Stimulated activated CD4-positive, alpha-beta T cell treated with anti-CD3 and anti-CD28 coated beads, Interleukin-15, amount 100 ng/mL, for 1 hour (primary cell): ENCODE data around the gene EXOC3L2.
"Not testable (repeated sequence)": the region's sequence is repeated elsewhere in the genome, so short reads cannot be mapped to it uniquely, and the experiment has no call there.

Experiments used
- DNase-seq, 2 donors: peaks; one replicate each; pipeline ENCODE4 v3.0.0-alpha.2; 2020; ENCODE audit warnings: low read depth in 1 of 2, low spot score in 1 of 2

The EXOC3L2 gene

DNA sequence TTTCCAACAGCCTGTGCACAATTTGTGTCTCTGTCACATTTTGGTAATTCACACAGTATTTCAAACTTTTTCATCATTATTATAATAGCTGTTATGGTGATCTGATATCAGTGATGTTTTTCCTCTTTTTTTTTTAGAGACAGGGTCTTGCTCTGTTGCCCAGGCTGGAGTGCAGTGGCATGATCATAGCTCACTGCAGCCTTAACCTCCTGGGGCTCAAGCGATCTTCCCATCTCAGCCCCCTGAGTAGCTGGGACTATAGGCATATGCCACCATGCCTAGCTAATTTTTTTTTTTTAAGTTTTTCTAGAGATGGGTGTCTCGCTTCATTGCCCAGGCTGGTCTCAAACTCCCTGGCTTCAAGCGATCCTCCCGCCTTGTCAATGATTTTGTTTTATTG lies 11.6 kb upstream of the EXOC3L2 start:
- no peak for DNase-seq

DNA sequence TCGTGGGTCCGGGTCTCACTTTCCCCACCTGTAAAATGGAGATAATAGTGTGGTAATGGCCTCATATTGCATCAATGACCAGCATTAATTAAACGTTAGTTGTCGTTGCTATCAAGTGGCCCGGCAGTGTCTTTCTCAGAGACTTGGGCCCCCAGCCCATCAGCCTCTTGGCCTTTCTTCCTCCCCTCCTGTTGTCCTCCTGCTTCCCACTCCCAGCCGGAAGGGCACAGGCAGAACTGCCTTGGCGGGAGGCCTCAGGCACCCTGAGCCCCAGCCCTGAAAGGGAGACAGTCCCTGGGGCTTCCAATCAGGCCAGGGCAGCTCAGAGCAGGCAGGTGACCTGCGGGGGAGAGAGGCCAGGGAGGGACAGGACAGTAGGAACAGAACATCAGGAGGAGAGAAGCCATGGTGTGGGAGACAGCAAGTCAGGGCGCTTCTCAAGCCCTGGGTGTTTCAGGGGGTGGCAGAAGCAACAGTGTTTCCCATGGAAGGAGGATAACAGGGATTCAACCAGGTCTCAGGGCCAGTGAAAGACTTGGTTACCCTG lies 10.5 kb upstream of the EXOC3L2 start:
- DNase-seq: no peak

DNA sequence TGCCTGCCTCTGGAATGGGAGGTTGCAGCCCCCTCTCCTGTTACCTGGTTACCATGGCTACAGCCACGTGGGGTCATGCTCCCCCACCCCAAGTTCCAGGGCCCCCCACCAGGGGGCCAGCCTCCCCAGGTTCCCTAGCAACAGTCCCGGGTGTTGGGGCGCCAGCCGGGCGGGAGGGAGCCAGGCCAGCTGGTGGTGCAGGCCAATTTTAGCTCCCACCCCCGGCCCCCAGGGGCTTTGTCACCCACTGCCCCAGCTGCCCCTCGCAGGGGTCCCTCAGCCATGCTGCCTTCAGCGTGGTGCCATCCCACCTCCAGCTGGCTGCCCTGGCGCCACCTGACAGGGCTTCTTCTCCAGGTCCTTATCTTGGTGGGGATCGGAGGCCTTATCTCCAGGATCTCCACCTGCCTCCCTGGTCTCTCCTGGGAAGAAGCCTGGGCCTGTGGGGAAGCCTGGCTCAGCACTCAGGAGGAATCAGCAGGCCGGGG lies 8.9 kb upstream of the EXOC3L2 start:
- DNase-seq: no peak

DNA sequence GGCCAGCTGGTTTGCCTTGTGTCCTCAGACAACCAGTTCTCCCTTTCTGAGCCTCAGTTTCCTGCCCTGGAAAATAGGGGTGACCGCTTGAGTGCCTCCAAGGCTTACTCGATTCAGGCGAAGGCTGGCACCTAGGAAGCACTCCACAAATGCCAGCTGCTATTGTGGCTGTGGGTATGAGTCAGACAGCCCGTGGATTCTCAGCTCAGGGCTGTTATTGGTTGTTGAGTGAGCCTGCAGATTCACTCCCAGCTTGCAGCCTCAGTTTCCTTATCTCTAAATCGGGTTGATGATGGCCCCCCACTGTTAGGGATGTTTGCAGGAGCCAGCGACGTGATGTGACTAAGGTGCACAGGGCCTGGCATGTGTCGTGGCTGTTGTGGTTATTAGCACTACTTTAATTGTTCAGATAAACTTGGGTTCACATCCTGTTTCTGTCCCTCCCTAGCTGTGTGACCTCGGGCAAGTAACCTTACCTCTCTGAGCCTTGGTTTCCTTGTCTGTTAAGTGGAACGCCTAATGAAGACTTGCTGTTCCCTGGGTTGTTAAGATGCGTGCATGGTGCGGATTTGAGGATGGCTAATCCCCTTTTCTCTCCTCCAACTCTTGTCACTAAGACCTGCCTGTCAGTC lies 8.3 kb upstream of the EXOC3L2 start:
- no peak for DNase-seq

DNA sequence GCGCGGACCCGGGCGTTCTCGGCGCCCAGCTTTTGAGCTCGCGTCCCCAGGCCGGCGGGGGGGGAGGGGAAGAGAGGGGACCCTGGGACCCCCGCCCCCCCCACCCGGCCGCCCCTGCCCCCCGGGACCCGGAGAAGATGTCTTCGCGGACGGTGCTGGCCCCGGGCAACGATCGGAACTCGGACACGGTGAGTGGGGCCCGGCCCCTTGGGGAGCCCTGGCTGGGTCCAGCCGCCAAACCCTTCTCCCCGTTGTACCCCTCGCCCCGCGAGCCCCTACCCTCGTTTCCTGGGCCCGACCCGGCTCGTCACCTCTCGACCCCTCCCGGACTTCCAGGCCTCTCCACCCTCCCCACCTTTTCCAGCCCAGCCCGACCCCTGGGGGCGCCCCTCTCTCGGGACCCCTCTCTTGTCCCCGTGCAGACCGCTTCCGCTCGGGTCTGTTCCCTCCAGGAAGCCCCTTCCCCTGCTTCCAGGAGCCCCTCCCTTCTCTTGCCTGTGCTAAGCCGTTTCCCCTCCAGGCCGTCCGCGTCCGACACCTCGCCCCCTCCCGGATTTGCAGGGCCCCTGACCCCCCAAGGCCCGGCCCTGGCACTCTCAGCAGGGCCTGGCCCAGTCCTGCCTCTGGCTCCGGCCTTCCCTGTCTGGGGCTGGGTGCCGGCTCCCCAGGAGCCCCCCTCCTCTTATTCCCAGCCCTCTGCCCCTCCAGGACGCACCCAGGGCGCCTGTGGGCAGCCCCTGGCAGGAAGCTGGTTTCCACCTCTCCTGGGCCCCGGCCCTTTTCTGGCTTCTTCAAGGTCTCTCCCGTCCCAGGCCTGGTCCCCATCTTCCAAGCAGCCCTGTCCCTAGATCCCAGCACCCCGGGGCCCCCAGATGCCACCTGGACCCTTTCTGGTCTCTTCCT lies 6.5 kb upstream of the EXOC3L2 start:
- no peak for DNase-seq

DNA sequence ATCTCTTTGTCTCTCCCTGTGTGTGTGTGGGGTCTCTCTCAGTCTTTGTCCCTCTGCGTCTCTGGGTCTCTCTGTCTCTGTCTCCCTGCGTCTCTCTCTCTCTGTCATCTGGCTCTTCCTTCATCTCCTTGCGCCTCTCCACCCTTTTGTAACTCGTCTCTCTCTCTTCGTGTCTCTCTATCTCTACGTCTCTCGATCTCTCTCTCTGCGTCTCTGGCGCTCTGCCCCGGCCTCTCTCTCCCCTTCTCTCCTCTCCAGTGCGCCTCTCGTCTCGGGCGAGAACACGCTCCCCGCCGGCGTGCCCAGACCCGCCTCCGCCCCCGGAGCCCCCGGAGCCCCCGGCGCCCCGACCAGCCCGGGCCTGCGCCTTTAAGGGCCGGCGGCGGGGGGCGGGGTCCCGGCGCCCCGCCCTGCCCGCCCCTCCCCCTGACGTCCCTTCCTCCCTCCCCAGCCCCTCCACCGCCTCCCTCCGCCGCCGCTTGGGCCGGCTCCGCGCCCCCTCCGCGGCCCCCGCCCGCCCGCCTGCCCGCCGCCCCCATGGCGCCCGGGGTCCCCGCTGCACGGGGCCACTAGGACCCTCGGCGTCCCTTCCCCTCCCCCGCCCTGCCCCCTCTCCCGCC lies 5.7 kb upstream of the EXOC3L2 start, which contains the start of gene MARK4:
MARK4 (plus strand) TSS at position 440 of the 620 bp plus-strand sequence. CDS start 318 bp downstream, outside the sequence.
- DNase-seq: peak; percentile 30 to 45

DNA sequence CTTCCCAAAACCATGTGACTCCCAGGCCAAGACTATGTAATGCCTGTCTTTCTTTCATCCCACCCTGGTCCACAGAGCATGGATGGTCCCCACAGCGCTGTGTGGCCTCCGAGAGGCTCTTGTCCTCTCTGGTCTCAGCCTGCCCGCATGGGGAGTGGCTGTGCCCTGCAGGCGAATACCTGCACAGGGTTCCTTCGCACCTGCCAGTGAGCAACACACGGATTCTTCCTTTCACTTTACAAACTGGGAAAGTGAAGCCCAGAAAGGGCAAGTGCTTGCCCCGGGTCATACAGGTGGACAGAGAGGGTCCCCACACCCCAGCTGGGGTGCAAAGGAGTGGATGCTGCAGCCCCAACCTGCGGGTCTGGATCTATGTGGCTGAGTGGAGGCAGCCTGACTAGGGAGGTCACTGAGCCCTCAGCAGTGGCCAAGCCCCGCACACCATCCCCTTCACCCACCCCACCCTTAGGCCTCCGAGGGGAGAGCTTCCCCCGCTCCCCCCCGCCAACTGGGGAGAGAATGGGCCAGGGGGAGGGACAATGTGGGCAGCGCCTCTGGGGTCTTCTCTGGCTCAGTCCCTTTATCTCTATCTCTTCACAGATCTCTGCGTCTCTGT lies 5.1 kb upstream of the EXOC3L2 start:
- DNase-seq: no peak

DNA sequence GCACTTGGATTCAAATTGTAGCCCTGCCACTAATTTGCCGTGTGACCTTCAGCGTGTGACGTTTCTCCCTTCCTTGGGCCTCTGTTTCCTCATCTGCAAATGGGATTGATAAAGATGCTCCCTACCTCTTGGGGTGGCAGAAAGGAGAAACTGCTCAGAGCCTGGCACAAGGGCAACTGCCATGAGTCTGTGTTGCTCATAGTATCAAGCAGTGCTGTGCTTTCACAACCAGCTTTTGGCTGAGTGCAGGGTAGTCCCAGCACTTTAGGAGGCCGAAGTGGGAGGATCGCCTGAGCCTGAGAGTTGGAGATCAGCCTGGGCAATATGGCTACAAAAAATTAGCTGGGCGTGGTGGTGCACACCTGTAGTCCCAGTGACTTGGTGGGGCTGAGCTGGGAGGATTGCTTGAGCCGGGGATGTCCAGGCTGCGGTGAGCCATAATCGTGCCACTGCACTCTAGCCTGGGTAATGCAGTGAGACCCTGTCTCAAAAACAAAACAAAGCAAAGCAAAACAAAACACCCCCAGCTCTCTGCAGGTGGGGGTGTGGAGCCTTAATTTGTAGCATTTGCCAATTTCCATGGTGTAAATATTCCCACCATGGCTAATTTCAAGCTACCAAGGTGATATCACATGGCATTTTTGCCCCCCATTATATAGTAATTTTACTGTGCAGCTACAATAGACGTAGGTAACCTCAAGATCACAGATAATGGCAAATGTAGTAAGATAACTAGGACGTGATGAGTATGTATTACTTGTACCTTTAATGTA lies 4.2 kb upstream of the EXOC3L2 start:
- DNase-seq: no peak

DNA sequence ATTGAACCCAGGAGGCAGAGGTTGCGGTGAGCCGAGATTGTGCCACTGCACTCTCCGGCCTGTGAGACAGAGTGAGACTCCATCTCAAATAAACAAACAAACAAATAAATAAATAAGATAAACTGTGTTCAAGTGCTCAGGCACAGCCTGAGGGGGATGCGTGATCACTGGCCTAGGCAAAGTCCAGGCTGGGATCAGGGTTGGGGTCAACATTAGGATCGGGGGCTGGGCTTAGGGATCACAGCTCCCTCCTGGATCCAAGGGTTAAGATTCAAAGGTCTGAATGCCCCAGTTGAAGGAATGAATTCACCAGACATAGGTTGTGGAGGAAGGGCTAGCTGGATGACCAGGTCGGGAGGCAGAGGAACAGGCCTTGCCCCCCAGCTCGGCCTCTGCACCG lies 1.9 kb upstream of the EXOC3L2 start:
- DNase-seq: no peak

DNA sequence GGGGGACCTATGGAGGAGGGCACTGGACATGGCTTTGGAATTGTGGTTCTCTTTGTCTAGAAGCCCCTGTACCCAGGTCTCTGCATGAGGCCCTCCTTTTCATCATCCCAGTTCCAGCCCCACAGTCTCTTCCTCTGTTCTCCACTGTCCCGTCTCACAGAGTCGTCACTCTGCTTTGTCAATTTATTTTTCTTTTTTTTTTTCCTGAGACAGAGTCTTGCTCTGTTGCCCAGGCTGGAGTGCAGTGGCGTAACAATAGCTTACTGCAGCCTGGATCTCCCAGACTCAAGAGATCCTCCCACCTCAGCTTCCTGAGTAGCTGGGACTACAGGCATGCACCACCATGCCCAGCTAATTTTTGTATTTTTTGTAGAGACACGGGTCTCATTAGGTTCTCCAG lies 619 bp upstream of the EXOC3L2 start:
- no peak for DNase-seq

DNA sequence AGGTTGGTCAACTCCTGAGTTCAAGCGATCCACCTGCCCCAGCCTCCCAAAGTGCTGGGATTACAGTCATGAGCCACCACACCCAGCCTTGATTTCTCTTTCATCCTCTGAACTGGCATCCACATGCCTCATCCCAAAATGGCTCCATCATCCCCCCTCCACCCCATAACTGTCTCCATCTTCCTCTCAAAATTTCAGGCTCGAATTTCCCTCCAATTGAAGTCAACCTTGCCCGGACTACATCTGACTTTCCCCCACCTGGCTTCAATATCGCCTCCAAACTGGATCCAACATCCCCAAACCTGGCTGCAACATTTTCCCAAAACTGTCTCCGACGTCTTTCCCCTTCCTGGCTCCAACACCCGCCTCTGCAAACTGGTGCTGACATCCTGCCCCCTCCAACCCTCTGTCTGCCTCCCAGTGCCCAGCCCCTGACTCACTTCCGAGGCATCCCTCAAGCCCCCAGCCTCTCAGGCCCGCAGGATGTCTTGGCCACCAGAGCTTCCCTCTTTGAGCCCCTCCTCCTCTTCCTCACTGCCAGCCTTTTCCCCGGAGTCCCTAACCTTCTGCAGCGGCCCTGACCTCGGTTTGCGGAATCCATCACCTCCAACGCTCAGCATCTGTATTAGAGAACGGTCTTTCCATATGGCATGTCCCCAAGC lies 943 bp downstream of the EXOC3L2 start:
- DNase-seq: no peak

DNA sequence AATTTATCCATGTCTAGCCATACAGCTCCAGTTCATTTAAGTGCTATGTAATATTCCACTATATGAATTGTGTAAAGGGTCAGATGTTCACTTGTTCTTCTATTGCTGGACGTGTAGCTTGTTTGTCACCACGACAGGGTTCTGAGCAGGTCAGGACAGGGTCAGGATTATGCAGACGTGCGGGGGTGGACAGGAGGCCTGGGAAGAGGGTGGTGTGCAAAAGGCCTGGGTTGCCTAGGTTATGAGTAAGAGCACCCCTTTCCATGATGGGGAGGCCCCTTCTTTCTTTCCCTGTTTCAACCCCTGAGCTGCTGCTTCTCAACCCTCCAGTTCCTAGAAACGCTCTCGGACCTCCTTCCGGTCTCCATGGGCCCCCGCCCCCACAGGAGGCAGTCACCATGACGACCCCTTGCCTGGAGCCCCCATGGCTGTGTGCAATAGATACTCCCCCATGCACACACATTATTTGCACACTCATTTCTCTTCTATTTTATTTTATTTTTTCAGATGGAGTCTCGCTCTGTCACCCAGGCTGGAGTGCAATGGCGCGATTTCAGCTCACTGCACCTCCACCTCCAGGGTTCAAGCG lies 2.0 kb downstream of the EXOC3L2 start:
- DNase-seq: no peak

DNA sequence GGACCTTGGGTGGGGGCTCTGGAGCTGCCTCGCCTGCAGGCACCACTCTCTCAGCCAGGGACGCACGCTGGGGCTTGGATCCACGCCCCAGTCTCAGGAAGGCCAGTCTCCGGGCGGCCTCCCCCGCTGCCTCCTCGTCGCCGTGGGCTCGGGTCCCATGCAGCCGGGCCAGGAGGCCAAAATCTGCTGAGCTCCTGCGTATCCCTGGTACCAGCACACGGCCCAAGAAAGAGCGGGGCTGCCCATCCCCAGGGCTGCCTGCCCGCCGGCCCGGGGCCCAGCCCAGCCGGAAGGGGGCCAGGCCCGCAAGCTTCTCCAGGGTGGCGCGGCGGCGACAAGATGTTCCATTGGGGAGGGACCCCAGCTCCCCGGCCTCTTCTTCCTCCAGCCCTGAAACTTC lies 6.7 kb downstream of the EXOC3L2 start:
- no peak for DNase-seq

DNA sequence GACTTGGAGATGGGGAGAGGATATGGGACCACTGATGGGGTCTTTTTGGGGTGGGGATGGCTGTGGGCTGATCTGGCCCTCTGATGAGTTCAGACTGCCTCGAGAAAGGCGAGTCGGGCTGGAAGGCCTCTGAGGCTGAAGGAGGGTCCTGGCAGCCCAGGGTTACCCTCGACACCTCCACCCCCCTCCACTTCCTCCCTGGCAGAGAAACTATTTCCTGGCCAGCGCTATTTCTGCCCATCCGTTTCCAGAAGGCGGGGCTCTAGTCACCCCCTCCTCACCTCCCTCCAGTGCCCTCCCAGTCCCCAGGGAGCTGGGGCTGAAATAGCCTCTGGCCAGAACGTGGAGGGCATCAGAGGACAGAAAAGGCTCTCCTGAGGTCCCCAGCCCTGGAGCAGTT lies 9.7 kb downstream of the EXOC3L2 start:
- no peak for DNase-seq

DNA sequence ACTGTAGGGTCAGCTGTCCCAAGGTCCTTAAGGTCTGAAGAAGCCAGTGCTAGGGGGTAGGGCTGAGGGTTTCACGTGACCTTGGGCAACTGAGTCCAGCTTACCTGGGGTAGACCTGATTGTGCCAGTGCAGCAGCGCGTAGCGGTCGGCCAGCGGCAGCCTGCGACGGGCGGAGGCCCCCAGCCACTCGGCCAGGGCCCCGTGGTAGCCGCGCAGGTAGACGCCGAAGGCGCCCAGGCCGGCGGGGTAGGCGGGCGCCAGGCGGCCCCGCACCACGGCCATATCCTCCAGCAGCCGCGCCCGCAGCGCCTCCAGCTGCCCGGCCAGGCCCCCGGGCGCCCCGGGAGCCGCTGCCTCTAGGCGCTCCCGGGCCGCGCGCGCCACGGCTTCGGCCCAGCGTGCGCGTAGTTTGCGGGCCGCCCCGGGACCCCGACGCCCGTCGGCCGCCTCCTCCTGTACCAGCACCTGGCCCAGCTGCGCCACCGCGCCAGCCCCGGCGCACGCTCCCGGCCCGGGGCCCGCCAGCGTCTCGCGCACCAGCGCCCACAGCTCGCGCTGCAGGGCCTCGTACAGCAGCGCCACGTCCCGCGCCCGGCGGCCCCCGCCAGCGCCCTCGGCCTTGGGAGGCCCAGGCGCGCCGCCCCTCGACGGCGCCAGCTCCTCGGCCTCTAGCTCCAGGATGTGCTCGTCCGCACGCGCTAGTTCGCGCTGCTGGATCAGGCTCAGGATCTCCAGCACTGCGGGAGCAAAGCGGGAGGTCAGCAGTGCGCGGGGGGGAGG lies 10.9 kb downstream of the EXOC3L2 start:
- DNase-seq: no peak

DNA sequence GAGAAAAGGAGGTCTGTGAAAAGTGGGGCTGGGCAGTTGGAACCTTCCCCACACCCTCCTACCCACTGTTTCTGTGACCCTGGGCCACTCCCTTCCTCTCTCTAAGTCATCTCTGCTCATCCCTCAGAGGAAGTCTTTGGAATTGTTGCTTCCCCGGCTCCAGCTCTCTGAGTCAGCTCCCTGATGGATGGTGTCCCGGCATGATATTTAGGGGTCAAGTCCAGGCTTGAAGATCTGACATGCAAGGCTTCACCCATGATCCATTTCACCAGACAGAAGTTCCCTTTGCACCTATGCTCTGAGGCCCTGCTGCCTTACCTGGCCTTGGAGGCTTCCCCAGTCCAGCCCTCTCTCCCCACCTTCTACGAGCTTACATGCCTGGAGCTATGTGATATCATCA lies 13.3 kb downstream of the EXOC3L2 start:
- no peak for DNase-seq

DNA sequence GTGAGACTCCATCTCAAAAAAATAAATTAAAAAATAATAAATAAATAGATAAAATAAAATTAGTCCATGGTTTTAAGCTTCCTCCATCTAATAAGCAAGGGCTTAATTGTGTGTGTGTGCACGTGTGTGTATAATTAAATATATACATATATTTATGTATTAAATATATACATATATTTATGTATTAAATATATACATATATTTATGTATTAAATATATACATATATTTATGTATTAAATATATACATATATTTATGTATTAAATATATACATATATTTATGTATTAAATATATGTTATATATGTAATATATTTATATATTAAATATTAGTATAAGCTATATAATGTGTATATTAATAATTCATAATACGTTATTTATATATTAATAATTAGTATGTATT lies 16.2 kb downstream of the EXOC3L2 start:
- not testable (repeated sequence) for DNase-seq

DNA sequence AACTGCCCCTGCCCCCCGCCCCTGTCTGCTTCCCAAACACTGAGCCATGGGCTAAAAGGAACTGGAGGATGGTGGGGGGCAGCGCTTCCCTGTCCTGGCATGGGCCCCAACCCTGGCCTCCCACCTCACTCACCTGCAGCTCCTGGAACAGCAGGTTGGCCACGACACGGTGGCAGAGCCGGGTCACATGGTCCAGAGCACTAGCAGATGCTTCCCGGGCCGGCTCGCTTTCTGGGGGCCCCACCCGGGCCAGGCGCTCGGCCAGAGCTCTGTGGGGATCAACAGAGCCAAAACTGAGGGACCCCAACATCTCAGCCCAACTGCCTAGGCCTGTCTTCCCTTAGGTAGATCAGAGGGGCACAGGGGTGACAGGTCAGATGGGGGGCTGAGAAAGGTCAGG lies 20.6 kb downstream of the EXOC3L2 start:
- DNase-seq: no peak

DNA sequence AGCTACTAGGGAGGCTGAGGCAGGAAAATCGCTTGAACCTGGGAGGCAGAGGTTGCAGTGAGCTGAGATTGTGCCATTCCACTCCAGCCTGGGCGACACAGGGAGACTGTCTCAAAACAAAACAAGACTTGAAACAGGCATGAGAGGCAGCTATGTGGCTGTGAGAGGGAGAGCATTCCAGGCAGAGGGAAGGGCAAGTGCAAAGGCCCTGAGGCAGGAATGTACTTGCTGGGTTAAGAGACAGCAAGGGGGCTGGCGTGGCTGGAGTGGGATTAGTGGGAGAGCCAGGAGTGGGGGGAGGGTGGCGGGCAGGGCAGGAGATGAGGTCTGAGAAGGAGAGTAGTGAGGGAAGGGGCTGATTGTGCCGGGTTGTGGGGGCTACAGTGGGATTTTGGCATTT lies 21.3 kb downstream of the EXOC3L2 start:
- DNase-seq: no peak
